Subcutaneous adipose tissue (tissue), 4 donors: ENCODE measurements around the gene LBP. TPM values are rescaled to one million over a fixed set of nuclear protein-coding genes. Genes with fewer than 3 reads are reported as not detected.

ENCODE experiments used
- CTCF ChIP-seq: fragments of 450-650 bp; IDR thresholded peaks from one replicate; pipeline ENCODE4 v1.5.1; 2016; ENCODE audit warnings: low read depth, mild to moderate bottlenecking, control low read depth, antibody characterized with exemption, moderate library complexity
- total RNA-seq, 4 donors: library from RNA; depleted of rRNA; stranded (reverse); fragments of >200 nt; gene quantifications; one replicate each; pipeline ENCODE4 v1.1.0, GENCODE V29; 2016

LBP gene
- total RNA-seq, 4 donors from 2014 or later, result 2.6 to 34.4 (median 15.3) TPM

GRCh38 chr20:38311091-38311490 is 35.2 kb upstream of the LBP start:
- TF ChIP-seq CTCF, result no peak

DNA sequence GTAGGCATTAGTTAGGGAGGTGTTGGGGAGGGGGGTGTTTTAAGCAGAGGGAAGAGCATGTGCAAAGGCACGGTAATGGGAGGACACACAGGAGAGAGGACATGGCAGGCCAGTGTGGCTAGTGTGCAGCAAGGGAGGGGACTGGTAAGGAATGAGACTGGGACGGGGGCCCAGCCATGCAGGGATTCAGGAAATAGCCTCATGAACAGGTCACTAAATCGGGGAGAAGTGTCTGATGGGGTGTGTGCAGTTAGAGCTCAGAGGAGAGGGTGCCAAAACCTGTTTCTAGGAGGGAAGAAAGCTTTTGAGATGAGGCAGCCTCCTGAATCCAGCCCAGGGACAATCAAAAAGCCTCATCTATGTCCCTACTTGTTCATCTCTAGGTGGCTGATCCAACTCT is 34.8 kb upstream of the LBP start:
- no peak for TF ChIP-seq CTCF

- no peak for TF ChIP-seq CTCF
Measured at GRCh38 chr20:38313676-38314075, 32.6 kb upstream of the LBP start.

GRCh38 chr20:38315290-38315966 is 30.9 kb upstream of the LBP start:
- no peak for TF ChIP-seq CTCF

GRCh38 chr20:38316341-38316740 is 29.9 kb upstream of the LBP start:
- TF ChIP-seq CTCF, result no peak

GRCh38 chr20:38317422-38317821 is 28.9 kb upstream of the LBP start:
- no peak for TF ChIP-seq CTCF

DNA sequence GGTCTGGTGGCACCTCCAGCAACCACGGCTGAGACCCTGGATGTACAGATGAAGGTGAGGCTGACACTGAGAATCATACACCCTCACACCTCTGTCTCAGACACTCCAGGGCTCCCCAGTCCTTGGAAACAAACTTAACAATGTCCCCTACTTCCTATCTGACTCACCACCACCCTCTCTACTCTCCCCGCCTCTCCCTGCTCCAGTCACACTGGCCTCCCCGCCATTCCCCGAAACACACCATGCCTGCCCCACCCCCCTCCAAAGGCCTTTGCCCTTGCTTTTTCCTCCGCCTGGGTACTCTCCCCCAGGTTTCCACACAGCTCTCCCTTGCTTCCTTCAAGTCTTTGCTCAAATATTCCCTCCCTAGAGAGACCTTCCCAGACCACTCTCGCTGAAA is 26.1 kb upstream of the LBP start:
- TF ChIP-seq CTCF, result no peak
